NCI-H2029 (cell line): Measurements from ENCODE around the gene RGS9.
"Not testable (repeated sequence)": the region's sequence is repeated elsewhere in the genome, so short reads cannot be mapped to it uniquely, and the experiment has no call there.

ENCODE experiments used
- DNase-seq: peaks from one replicate; lab custom pipeline; 2025; lab: John Stamatoyannopoulos, UW

The RGS9 gene

GRCh38 chr17:65183736-65184135 lies 46.6 kb downstream of the RGS9 start:
- no peak for DNase-seq

GRCh38 chr17:65184235-65184959 lies 47.2 kb downstream of the RGS9 start:
- DNase-seq = no peak

- DNase-seq = no peak
These were observed 47.9 kb downstream of the RGS9 start for GRCh38 chr17:65185062-65185461.

- DNase-seq = no peak
These were observed 48.7 kb downstream of the RGS9 start for GRCh38 chr17:65185668-65186382.

- no peak for DNase-seq
These were observed 53.4 kb downstream of the RGS9 start for GRCh38 chr17:65190467-65191097.

- DNase-seq = no peak
These were observed 54.9 kb downstream of the RGS9 start for GRCh38 chr17:65191811-65192740.

GRCh38 chr17:65193305-65193704 lies 56.1 kb downstream of the RGS9 start:
- no peak for DNase-seq

GRCh38 chr17:65193716-65194293 lies 56.6 kb downstream of the RGS9 start:
- DNase-seq = no peak

- no peak for DNase-seq
These were observed 57.6 kb downstream of the RGS9 start for GRCh38 chr17:65194670-65195334.

- no peak for DNase-seq
These were observed 58.5 kb downstream of the RGS9 start for GRCh38 chr17:65195716-65196115.

GRCh38 chr17:65196617-65197016 lies 59.4 kb downstream of the RGS9 start:
- no peak for DNase-seq

GRCh38 chr17:65197201-65197600 lies 60.0 kb downstream of the RGS9 start:
- no peak for DNase-seq

GRCh38 chr17:65198653-65199382 lies 61.6 kb downstream of the RGS9 start:
- DNase-seq = peak; percentile 39

GRCh38 chr17:65201331-65201730 lies 64.2 kb downstream of the RGS9 start:
- no peak for DNase-seq

- no peak for DNase-seq
These were observed 65.8 kb downstream of the RGS9 start for GRCh38 chr17:65202844-65203571.

GRCh38 chr17:65204001-65204400 lies 66.8 kb downstream of the RGS9 start:
- no peak for DNase-seq

GRCh38 chr17:65205655-65206054 lies 68.5 kb downstream of the RGS9 start:
- no peak for DNase-seq

GRCh38 chr17:65207448-65207847 lies 70.3 kb downstream of the RGS9 start:
- not testable (repeated sequence) for DNase-seq

- DNase-seq = no peak
These were observed 71.5 kb downstream of the RGS9 start for GRCh38 chr17:65208717-65209116.

- no peak for DNase-seq
These were observed 81.1 kb downstream of the RGS9 start for GRCh38 chr17:65218261-65218660.
